OCI-LY1 (cell line): ENCODE measurements around the gene OR6C4.
"Not testable (repeated sequence)": the region's sequence is repeated elsewhere in the genome, so short reads cannot be mapped to it uniquely, and the experiment has no call there.

ENCODE experiments used
- H2AFZ ChIP-seq: fragments of 200-600 bp; sonication (generic), shearing (Covaris generic); 2 replicates; pipeline ENCODE4 v1.6.0; 2014; ENCODE audit warnings: antibody characterized with exemption, mild to moderate bottlenecking, low read length
- H3F3A ChIP-seq: fragments of 200-600 bp; sonication (generic), shearing (Covaris generic); 2 replicates; pipeline ENCODE4 v1.6.0; 2014; ENCODE audit warnings: mild to moderate bottlenecking, antibody characterized with exemption, low read length, moderate library complexity; ENCODE audit not compliant: insufficient read depth
- H3K27ac ChIP-seq: fragments of 200-600 bp; sonication (generic); 2 replicates; pipeline ENCODE4 v1.5.1; 2014; ENCODE audit warnings: low read length, mixed run types, mild to moderate bottlenecking, low read depth; ENCODE audit not compliant: poor library complexity, severe bottlenecking
- H3K27me3 ChIP-seq: fragments of 200-600 bp; sonication (generic); 2 replicates; pipeline ENCODE4 v1.6.0; 2014; ENCODE audit warnings: antibody characterized with exemption, mild to moderate bottlenecking, low read length, moderate library complexity; ENCODE audit not compliant: insufficient read depth
- H3K36me3 ChIP-seq: fragments of 200-600 bp; sonication (generic); 2 replicates; pipeline ENCODE4 v1.6.1; 2014; ENCODE audit warnings: mild to moderate bottlenecking, antibody characterized with exemption, low read length, moderate library complexity, mixed read lengths; ENCODE audit not compliant: insufficient read depth
- H3K4me1 ChIP-seq: fragments of 200-600 bp; sonication (generic); 2 replicates; pipeline ENCODE4 v1.5.1; 2014; ENCODE audit warnings: mild to moderate bottlenecking, low read length, moderate library complexity; ENCODE audit not compliant: insufficient read depth, severe bottlenecking
- H3K4me2 ChIP-seq: fragments of 200-600 bp; sonication (generic), shearing (Covaris generic); 2 replicates; pipeline ENCODE4 v1.6.1; 2014; ENCODE audit warnings: low read length
- H3K4me3 ChIP-seq: fragments of 200-600 bp; sonication (generic); 2 replicates; pipeline ENCODE4 v1.5.1; 2014; ENCODE audit warnings: low read length, low read depth, mild to moderate bottlenecking, mixed read lengths; ENCODE audit not compliant: poor library complexity, severe bottlenecking
- H3K79me2 ChIP-seq: fragments of 200-600 bp; shearing (Covaris generic); 2 replicates; pipeline ENCODE4 v1.6.1; 2016; ENCODE audit warnings: mixed run types, low read length, mixed read lengths; ENCODE audit not compliant: insufficient read depth
- H3K9ac ChIP-seq: fragments of 200-600 bp; sonication (generic), shearing (Covaris generic); 2 replicates; pipeline ENCODE4 v1.6.1; 2014; ENCODE audit warnings: mild to moderate bottlenecking, low read length, mixed read lengths
- H3K9me2 ChIP-seq: fragments of 200-600 bp; sonication (generic), shearing (Covaris generic); 2 replicates; pipeline ENCODE4 v1.6.1; 2014; ENCODE audit warnings: low read depth, mild to moderate bottlenecking, low read length, mixed read lengths
- H3K9me3 ChIP-seq: fragments of 200-600 bp; shearing (Covaris generic); 2 replicates; pipeline ENCODE4 v1.6.1; 2014; ENCODE audit warnings: low read length, mixed read lengths
- H4K20me1 ChIP-seq: fragments of 200-600 bp; sonication (generic), shearing (Covaris generic); 2 replicates; pipeline ENCODE4 v1.6.0; 2016; ENCODE audit warnings: mild to moderate bottlenecking, low read length; ENCODE audit not compliant: insufficient read depth
- CTCF ChIP-seq: fragments of 200-600 bp; sonication (generic), shearing (Covaris generic); IDR thresholded peaks from 2 replicates; pipeline ENCODE4 v1.5.1; 2017; ENCODE audit warnings: mild to moderate bottlenecking, antibody characterized with exemption, low read length, moderate library complexity, mixed read lengths
- EZH2 ChIP-seq: fragments of 200-600 bp; sonication (generic), shearing (Covaris generic); IDR thresholded peaks from 2 replicates; pipeline ENCODE4 v1.8.0; 2017; ENCODE audit warnings: borderline replicate concordance, mixed run types, mild to moderate bottlenecking, antibody characterized with exemption, low read length, moderate library complexity, mixed read lengths

OR6C4 gene

GRCh38 chr12:55582066-55582465 is 32.7 kb downstream of the OR6C4 start:
- Histone ChIP-seq H3K9me3 (no peaks in the 10 kb centered on the region), H3K4me3 (no peak overlapping the region), H3K27me3 (no peaks in the 10 kb centered on the region), H3K79me2 (no peaks in the 10 kb centered on the region), H3F3A (no peaks in the 10 kb centered on the region), H3K27ac (no peak overlapping the region), H4K20me1 (no peaks in the 10 kb centered on the region), H2AFZ (no peak overlapping the region), H3K9me2 (no peaks in the 10 kb centered on the region), H3K4me1 (no peaks in the 10 kb centered on the region), H3K9ac (no peak overlapping the region), H3K4me2 (no peak overlapping the region), H3K36me3 (no peaks in the 10 kb centered on the region)
- TF ChIP-seq EZH2 = no peak
- TF ChIP-seq CTCF = no peak

- no peaks in the 10 kb centered on the region for H3K36me3 ChIP-seq
- no peaks in the 10 kb centered on the region for H3K4me1 ChIP-seq
- H3F3A ChIP-seq = no peaks in the 10 kb centered on the region
- H3K4me2 ChIP-seq = no peak overlapping the region
- H2AFZ ChIP-seq = no peak overlapping the region
- H3K27me3 ChIP-seq = no peaks in the 10 kb centered on the region
- no peaks in the 10 kb centered on the region for H3K79me2 ChIP-seq
- TF ChIP-seq CTCF (no peak), EZH2 (no peak)
- no peak overlapping the region for H3K27ac ChIP-seq
- no peak overlapping the region for H3K4me3 ChIP-seq
- no peaks in the 10 kb centered on the region for H3K9me2 ChIP-seq
- no peaks in the 10 kb centered on the region for H3K9me3 ChIP-seq
- H3K9ac ChIP-seq = no peak overlapping the region
- H4K20me1 ChIP-seq = no peaks in the 10 kb centered on the region
These were observed 36.4 kb downstream of the OR6C4 start for GRCh38 chr12:55585817-55586216.

GRCh38 chr12:55590152-55590551 is 40.8 kb downstream of the OR6C4 start:
- H3K36me3 ChIP-seq, H2AFZ ChIP-seq: not testable (repeated sequence)

More at GRCh38 chr12:55590152-55590551, 40.8 kb downstream of the OR6C4 start:
- H4K20me1 ChIP-seq, H3K9me2 ChIP-seq, H3F3A ChIP-seq, H3K27me3 ChIP-seq, H3K27ac ChIP-seq, H3K79me2 ChIP-seq, H3K4me2 ChIP-seq, H3K9ac ChIP-seq, H3K9me3 ChIP-seq, H3K4me3 ChIP-seq, H3K4me1 ChIP-seq: not testable (repeated sequence)
